ENCODE measurements around the gene ZNF579.
"Not testable (repeated sequence)": the region's sequence is repeated elsewhere in the genome, so short reads cannot be mapped to it uniquely, and the experiment has no call there.

The ZNF579 gene

GRCh38 chr19:55578761-55579747 is 1.6 kb downstream of the ZNF579 start:
- TF ChIP-seq PAX5 (IDR thresholded peaks at IDR 0.05; ENCODE audit: insufficient read depth, low read length, severe bottlenecking) (no peak), POU2F2 (IDR thresholded peaks at IDR 0.05; ENCODE audit: low read depth, low read length) (no peak), POLR2A (IDR thresholded peaks at IDR 0.05; ENCODE audit: low read depth, low read length) (no peak), TAF1 (IDR thresholded peaks at IDR 0.05; ENCODE audit: low read depth, low read length) (no peak), POLR2AphosphoS5 (IDR thresholded peaks at IDR 0.05; ENCODE audit: low read depth, low read length) (no peak), SPI1 (IDR thresholded peaks at IDR 0.05; ENCODE audit: low read depth, low read length) (no peak)
- DNase-seq (ENCODE audit: insufficient read length, low spot score) (no peak), FAIRE-seq (no peak)

GRCh38 chr19:55578031-55578760 is 2.5 kb downstream of the ZNF579 start:
- FAIRE-seq (no peak), DNase-seq (ENCODE audit: insufficient read length, low spot score) (no peak)
- TF ChIP-seq POU2F2 (IDR thresholded peaks at IDR 0.05; ENCODE audit: low read depth, low read length) (no peak), TAF1 (IDR thresholded peaks at IDR 0.05; ENCODE audit: low read depth, low read length) (no peak), POLR2A (IDR thresholded peaks at IDR 0.05; ENCODE audit: low read depth, low read length) (no peak)

DNA sequence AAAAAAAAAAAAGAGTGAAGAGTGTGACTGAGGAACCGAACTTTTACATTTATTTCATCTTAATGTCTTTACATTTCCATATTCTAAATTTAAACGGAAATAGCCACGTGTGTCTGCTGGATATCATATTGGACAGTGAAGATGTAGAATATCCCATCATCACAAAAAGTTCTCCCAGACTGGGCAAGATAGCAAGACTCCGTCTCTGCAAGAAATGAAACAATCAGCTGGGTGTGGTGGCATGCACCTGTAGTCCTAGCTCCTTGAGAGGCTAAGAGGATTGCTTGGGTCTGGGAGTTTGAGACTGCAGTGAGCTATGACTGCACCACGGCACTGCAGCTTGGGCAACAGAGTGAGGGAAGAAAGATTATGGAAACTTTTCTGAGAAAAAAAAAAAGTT is 3.9 kb downstream of the ZNF579 start:
- no peak for TF ChIP-seq PAX5 (IDR thresholded peaks at IDR 0.05; ENCODE audit: insufficient read depth, low read length, severe bottlenecking)
- TF ChIP-seq POU2F2 (IDR thresholded peaks at IDR 0.05; ENCODE audit: low read depth, low read length), result no peak
- TF ChIP-seq TAF1 (IDR thresholded peaks at IDR 0.05; ENCODE audit: low read depth, low read length), result no peak
- TF ChIP-seq POLR2A (IDR thresholded peaks at IDR 0.05; ENCODE audit: low read depth, low read length), result no peak
- no peak for TF ChIP-seq POLR2AphosphoS5 (IDR thresholded peaks at IDR 0.05; ENCODE audit: low read depth, low read length)
- FAIRE-seq, result no peak
- no peak for DNase-seq (ENCODE audit: insufficient read length, low spot score)

DNA sequence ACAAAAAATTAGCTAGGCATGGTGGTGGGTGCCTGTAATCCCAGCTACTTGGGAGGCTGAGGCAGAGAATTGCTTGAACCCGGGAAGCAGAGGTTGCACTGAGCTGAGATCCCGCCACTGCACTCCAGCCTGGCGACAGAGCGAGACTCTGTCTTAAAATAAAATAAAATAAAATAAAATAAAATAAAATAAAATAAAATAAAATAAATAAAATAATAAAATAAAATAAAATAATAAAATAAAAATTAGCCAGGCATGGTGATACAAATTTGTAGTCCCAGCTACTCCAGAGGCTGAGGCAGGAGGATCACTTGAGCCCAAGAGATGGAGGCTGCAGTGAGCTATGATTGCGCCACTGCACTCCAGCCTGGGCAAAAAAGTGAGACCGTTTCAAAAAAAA is 6.7 kb downstream of the ZNF579 start:
- not testable (repeated sequence) for FAIRE-seq; DNase-seq (ENCODE audit: insufficient read length, low spot score)

- FAIRE-seq; DNase-seq (ENCODE audit: insufficient read length, low spot score): not testable (repeated sequence)
Measured at GRCh38 chr19:55569477-55569876, 11.2 kb downstream of the ZNF579 start.

GRCh38 chr19:55567708-55568328 is 12.8 kb downstream of the ZNF579 start:
- no peak for FAIRE-seq

GRCh38 chr19:55566823-55567222 is 13.8 kb downstream of the ZNF579 start:
- TF ChIP-seq POLR2AphosphoS5 (IDR thresholded peaks at IDR 0.05; ENCODE audit: low read depth, low read length) (no peak), TAF1 (IDR thresholded peaks at IDR 0.05; ENCODE audit: low read depth, low read length) (no peak), POU2F2 (IDR thresholded peaks at IDR 0.05; ENCODE audit: low read depth, low read length) (no peak), PAX5 (IDR thresholded peaks at IDR 0.05; ENCODE audit: insufficient read depth, low read length, severe bottlenecking) (no peak), POLR2A (IDR thresholded peaks at IDR 0.05; ENCODE audit: low read depth, low read length) (no peak), SPI1 (IDR thresholded peaks at IDR 0.05; ENCODE audit: low read depth, low read length) (no peak)
- no peak for DNase-seq (ENCODE audit: insufficient read length, low spot score)
- FAIRE-seq, result no peak

More at GRCh38 chr19:55567708-55568328, 12.8 kb downstream of the ZNF579 start:
- DNase-seq (ENCODE audit: insufficient read length, low spot score), result no peak
- TF ChIP-seq POU2F2 (IDR thresholded peaks at IDR 0.05; ENCODE audit: low read depth, low read length) (no peak), TAF1 (IDR thresholded peaks at IDR 0.05; ENCODE audit: low read depth, low read length) (no peak), SPI1 (IDR thresholded peaks at IDR 0.05; ENCODE audit: low read depth, low read length) (no peak), PAX5 (IDR thresholded peaks at IDR 0.05; ENCODE audit: insufficient read depth, low read length, severe bottlenecking) (no peak), POLR2A (IDR thresholded peaks at IDR 0.05; ENCODE audit: low read depth, low read length) (no peak)

DNA sequence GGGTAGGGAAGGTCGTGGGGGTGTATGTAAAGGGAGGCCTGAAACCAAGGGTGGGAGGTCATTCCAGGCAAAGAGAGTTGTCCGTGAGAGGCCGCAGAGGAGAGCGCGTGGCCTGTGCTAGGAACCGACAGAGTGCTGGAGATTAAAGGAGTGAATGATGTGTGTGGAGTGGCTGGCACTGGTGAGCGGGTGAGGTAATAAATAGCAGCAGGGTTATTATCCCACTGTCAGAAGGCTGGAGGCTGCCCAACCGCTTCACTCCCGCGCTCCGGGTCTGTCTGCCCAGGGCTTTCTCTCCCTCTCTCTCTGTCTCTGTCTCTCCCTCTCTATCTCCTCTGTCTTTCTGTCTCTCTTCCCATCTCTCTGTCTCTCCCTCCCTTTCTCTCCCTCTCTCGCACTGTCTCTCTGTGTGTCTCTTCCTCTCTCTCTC is 17.4 kb downstream of the ZNF579 start:
- TF ChIP-seq POLR2A (IDR thresholded peaks at IDR 0.05; ENCODE audit: low read depth, low read length) (no peak), POLR2AphosphoS5 (IDR thresholded peaks at IDR 0.05; ENCODE audit: low read depth, low read length) (no peak), PAX5 (IDR thresholded peaks at IDR 0.05; ENCODE audit: insufficient read depth, low read length, severe bottlenecking) (no peak), SPI1 (IDR thresholded peaks at IDR 0.05; ENCODE audit: low read depth, low read length) (no peak)
- DNase-seq (ENCODE audit: insufficient read length, low spot score), result no peak
- FAIRE-seq, result no peak

DNA sequence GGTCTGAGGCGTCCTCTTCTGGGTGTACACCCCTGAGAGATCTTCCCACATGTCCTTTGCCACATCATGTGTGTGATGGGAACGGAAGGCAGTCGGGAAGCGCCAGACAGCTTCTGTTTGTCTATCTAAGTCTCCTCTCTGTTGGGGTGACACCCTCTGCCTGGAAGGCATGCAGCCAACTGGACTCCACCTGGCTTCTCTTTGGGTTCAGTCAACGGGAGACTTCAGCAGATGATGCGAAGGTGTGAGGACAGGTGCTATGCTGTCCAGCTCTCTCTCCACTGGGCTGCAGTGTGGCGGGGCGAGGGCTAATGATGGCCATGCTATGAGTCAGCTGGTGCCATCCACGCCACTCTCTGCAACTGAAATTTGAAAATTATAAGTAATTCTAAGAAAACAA is 21.0 kb downstream of the ZNF579 start:
- TF ChIP-seq PAX5 (IDR thresholded peaks at IDR 0.05; ENCODE audit: insufficient read depth, low read length, severe bottlenecking), result no peak
- TF ChIP-seq SPI1 (IDR thresholded peaks at IDR 0.05; ENCODE audit: low read depth, low read length), result no peak
- TF ChIP-seq POLR2AphosphoS5 (IDR thresholded peaks at IDR 0.05; ENCODE audit: low read depth, low read length), result no peak
- TF ChIP-seq TAF1 (IDR thresholded peaks at IDR 0.05; ENCODE audit: low read depth, low read length), result no peak
- TF ChIP-seq POLR2A (IDR thresholded peaks at IDR 0.05; ENCODE audit: low read depth, low read length), result no peak
- TF ChIP-seq POU2F2 (IDR thresholded peaks at IDR 0.05; ENCODE audit: low read depth, low read length), result no peak
- no peak for DNase-seq (ENCODE audit: insufficient read length, low spot score)
- no peak for FAIRE-seq

DNA sequence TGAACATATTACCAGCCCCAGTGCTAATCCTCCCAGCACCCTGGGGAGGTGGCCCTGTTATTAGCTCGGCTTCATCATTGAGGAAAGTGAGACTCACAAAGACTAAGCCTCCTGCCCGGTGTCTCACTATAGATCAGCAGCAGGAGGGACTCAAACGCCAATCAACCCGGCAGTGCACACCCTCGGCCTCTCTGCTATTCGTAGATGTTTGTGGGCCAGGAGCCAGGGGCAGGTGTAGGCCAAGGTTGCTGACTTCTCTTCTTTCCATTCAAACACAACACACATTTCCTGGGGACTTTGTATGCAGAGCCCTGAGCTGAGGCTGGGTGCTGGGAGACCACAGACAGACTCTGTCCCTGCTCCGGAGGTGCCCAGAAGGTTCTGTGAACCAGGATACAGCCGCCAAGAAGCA is 25.9 kb downstream of the ZNF579 start:
- FAIRE-seq, result no peak
- DNase-seq (ENCODE audit: insufficient read length, low spot score), result no peak
- no peak for TF ChIP-seq PAX5 (IDR thresholded peaks at IDR 0.05; ENCODE audit: insufficient read depth, low read length, severe bottlenecking)
- no peak for TF ChIP-seq SPI1 (IDR thresholded peaks at IDR 0.05; ENCODE audit: low read depth, low read length)
- TF ChIP-seq TAF1 (IDR thresholded peaks at IDR 0.05; ENCODE audit: low read depth, low read length), result no peak
- TF ChIP-seq POLR2A (IDR thresholded peaks at IDR 0.05; ENCODE audit: low read depth, low read length), result no peak
- no peak for TF ChIP-seq POLR2AphosphoS5 (IDR thresholded peaks at IDR 0.05; ENCODE audit: low read depth, low read length)
- TF ChIP-seq POU2F2 (IDR thresholded peaks at IDR 0.05; ENCODE audit: low read depth, low read length), result no peak
